Measurements from ENCODE around the gene ACY1. TPM values are rescaled to one million over a fixed set of nuclear protein-coding genes. Genes with fewer than 3 reads are reported as not detected.

The ACY1 gene
- polyA plus RNA-seq, 1 of the 3 experiments (the other 2 are of a cell fraction), result 93.0 TPM

DNA sequence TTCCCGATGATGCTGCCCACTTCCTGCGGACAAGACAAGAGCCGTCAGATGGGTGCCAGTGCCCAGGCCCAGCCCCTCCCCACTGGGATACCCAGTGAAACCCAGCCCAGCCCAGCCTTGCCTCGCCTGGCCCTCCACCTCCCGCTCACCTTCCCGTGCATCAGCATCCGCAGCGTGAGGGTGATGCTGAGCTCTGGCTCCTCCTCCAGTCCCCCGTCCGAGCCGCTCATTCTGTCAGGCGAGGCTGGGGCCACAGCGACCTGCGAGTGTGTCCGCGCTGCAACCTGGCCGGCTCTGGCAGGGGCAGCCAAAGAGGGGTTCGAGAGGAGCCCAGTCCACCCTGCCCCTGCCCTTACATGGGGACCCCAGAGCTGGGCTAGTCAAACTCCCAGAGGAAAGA, 22.3 kb upstream of the ACY1 start:
- ChIA-PET CTCF (interaction anchor here (0.6 to 10.7 kb wide), 3 partner anchors 13 to 423 kb away, joined by 3 to 84 read pairs (median 21); partner anchors contain the start of genes ABHD14A, ABHD14B, PARP3 and RRP9), POLR2A (no interaction called here)
- TF ChIP-seq, protein P1, sequence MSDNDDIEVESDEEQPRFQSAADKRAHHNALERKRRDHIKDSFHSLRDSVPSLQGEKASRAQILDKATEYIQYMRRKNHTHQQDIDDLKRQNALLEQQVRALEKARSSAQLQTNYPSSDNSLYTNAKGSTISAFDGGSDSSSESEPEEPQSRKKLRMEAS (IDR thresholded peaks at IDR 0.05; ENCODE audit: low read depth), result no peak
- Histone ChIP-seq H3K4me3 (ENCODE audit: low read depth in 2 of 2, low read length in 1 of 2) (no peak overlapping the region), H3K27ac (ENCODE audit: low read depth in 2 of 2, low read length in 1 of 2) (no peak overlapping the region), H3K36me3 (replicated peaks in 1 of 2; ENCODE audit: control insufficient read depth in 1 of 2, insufficient read depth in 2 of 2, low read length in 1 of 2) (peaks cover 5 to 42% of the 10 kb centered on the region in 2 experiments), H3K27me3 (ENCODE audit: insufficient read depth) (no peaks in the 10 kb centered on the region), H3K9me2 (no peaks in the 10 kb centered on the region), H3K4me1 (ENCODE audit: control insufficient read depth in 1 of 2, insufficient read depth in 2 of 2, low read depth in 1 of 2, low read length in 1 of 2) (peaks cover 4 to 36% of the 10 kb centered on the region in 2 experiments; a peak in 2 of 4 replicates), H3F3A (replicated peaks; ENCODE audit: insufficient read depth) (no peaks in the 10 kb centered on the region), H2AFZ (ENCODE audit: low read depth) (no peak overlapping the region), H4K20me1 (ENCODE audit: insufficient read depth) (0 out of 2 replicates have a peak, but pooled peaks cover 4% of the 10 kb centered on the region), H3K9me3 (no peaks in the 10 kb centered on the region), H3K9ac (no peak overlapping the region), H3K4me2 (no peak overlapping the region), H3K79me2 (ENCODE audit: insufficient read depth) (peaks cover 22% of the 10 kb centered on the region; the same call in 1 of the 2 replicates)
- DNase-seq, result no peak
- whole genome bisulfite sequencing (ENCODE audit: low lambda C conversion rate), result 96% methylated on average over 14 of the region's 18 CpGs

DNA sequence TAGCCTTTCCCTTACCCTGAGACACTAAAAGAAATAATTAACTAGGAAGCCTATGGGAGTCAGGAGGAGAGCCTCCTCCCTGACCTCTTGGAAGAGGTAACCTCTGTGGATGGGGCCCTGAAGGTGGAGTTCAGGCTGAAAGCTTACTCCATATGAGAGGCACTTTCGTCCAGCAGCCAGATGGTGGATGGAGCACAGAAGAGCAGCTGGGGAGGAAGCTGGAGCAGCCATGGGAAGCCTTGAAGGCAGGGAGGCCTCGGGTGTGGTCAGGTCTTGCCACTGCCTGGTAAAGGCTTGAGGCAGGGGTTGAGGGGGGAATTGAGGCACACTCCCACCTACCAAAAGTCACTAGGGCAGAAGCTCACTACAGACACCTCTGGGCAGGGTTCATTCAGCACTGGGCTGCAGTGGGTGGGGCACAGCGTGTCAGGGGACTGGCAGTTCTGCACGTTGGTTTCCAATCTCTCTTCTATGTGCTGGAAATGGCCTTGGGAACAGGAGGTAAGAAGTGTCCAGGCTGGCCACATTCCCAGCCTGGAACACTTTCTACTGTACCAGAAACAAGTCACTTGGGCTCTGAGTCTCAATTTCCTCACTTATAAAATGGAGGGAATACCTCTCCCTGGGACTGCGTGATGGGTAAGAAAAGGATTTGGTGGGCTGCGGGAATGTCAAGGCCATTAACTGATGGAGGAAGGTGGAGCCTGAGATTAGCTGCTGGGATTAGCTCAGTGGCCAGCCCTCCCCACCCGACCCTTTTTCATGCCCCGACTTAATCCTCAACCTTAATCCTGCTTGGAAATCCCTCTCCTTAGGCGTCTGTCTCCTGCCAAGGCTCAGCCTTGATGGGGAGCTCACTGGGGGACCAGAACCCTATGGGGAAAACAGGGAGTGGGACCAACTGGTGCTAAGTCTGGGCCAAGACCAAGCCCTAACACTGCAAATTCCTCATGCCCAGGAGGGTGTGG, 21.4 kb upstream of the ACY1 start:
- ChIA-PET POLR2A (interaction anchor here (0.5 to 1.7 kb wide), 4 partner anchors 12 to 75 kb away, joined by 3 to 4 read pairs (median 3); partner anchors contain the start of genes ABHD14A, ABHD14B and RPL29), CTCF (interaction anchor here (0.6 to 10.7 kb wide), 5 partner anchors 12 to 424 kb away, joined by 3 to 84 read pairs (median 4); partner anchors contain the start of genes ABHD14A, ABHD14B, PARP3 and RRP9)
- H3K4me3 ChIP-seq (ENCODE audit: low read depth in 2 of 2, low read length in 1 of 2), result no peak overlapping the region
- H4K20me1 ChIP-seq (ENCODE audit: insufficient read depth), result 0 out of 2 replicates have a peak, but pooled peaks cover 4% of the 10 kb centered on the region
- H3K9me2 ChIP-seq, result no peaks in the 10 kb centered on the region
- H3K4me1 ChIP-seq (ENCODE audit: control insufficient read depth in 1 of 2, insufficient read depth in 2 of 2, low read depth in 1 of 2, low read length in 1 of 2), result peaks cover 4 to 38% of the 10 kb centered on the region in 2 experiments; a peak in 2 of 4 replicates
- no peak overlapping the region for H3K4me2 ChIP-seq
- H2AFZ ChIP-seq (ENCODE audit: low read depth), result no peak overlapping the region
- H3F3A ChIP-seq (replicated peaks; ENCODE audit: insufficient read depth), result no peaks in the 10 kb centered on the region
- no peaks in the 10 kb centered on the region for H3K27me3 ChIP-seq (ENCODE audit: insufficient read depth)
- no peak for DNase-seq
- H3K79me2 ChIP-seq (ENCODE audit: insufficient read depth), result peaks cover 31% of the 10 kb centered on the region
- no peak overlapping the region for H3K27ac ChIP-seq (ENCODE audit: low read depth in 2 of 2, low read length in 1 of 2)
- peaks cover under 1 to 42% of the 10 kb centered on the region in 2 experiments for H3K36me3 ChIP-seq (replicated peaks in 1 of 2; ENCODE audit: control insufficient read depth in 1 of 2, insufficient read depth in 2 of 2, low read length in 1 of 2)
- H3K9me3 ChIP-seq, result no peaks in the 10 kb centered on the region
- no peak for TF ChIP-seq EP300 (IDR thresholded peaks at IDR 0.05; ENCODE audit: borderline replicate concordance in 1 of 2, low read depth in 1 of 2, low read length in 1 of 2)
- TF ChIP-seq RXRA (IDR thresholded peaks at IDR 0.05; ENCODE audit: borderline replicate concordance, low read depth), result no peak
- TF ChIP-seq FOXM1 (IDR thresholded peaks at IDR 0.05; ENCODE audit: low read depth), result no peak
- TF ChIP-seq GATA2 (CRISPR knock-in tag; IDR thresholded peaks at IDR 0.05), result no peak
- TF ChIP-seq, protein P2, sequence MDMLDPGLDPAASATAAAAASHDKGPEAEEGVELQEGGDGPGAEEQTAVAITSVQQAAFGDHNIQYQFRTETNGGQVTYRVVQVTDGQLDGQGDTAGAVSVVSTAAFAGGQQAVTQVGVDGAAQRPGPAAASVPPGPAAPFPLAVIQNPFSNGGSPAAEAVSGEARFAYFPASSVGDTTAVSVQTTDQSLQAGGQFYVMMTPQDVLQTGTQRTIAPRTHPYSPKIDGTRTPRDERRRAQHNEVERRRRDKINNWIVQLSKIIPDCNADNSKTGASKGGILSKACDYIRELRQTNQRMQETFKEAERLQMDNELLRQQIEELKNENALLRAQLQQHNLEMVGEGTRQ (IDR thresholded peaks at IDR 0.05; ENCODE audit: borderline replicate concordance, low read depth, low read length), result no peak
- no peak for TF ChIP-seq MEF2A (IDR thresholded peaks at IDR 0.05; ENCODE audit: borderline replicate concordance, low read depth)
- WGBS (ENCODE audit: low lambda C conversion rate), result 83% methylated on average over 5 of the region's 9 CpGs
- no peak overlapping the region for H3K9ac ChIP-seq
